OCI-LY1 (cell line): ENCODE measurements around the gene PDCD2.

Source experiments
- H2AFZ ChIP-seq: fragments of 200-600 bp; sonication (generic), shearing (Covaris generic); 2 replicates; pipeline ENCODE4 v1.6.0; 2014; ENCODE audit warnings: antibody characterized with exemption, mild to moderate bottlenecking, low read length
- H3F3A ChIP-seq: fragments of 200-600 bp; sonication (generic), shearing (Covaris generic); 2 replicates; pipeline ENCODE4 v1.6.0; 2014; ENCODE audit warnings: mild to moderate bottlenecking, antibody characterized with exemption, low read length, moderate library complexity; ENCODE audit not compliant: insufficient read depth
- H3K27ac ChIP-seq: fragments of 200-600 bp; sonication (generic); 2 replicates; pipeline ENCODE4 v1.5.1; 2014; ENCODE audit warnings: low read length, mixed run types, mild to moderate bottlenecking, low read depth; ENCODE audit not compliant: poor library complexity, severe bottlenecking
- H3K27me3 ChIP-seq: fragments of 200-600 bp; sonication (generic); 2 replicates; pipeline ENCODE4 v1.6.0; 2014; ENCODE audit warnings: antibody characterized with exemption, mild to moderate bottlenecking, low read length, moderate library complexity; ENCODE audit not compliant: insufficient read depth
- H3K36me3 ChIP-seq: fragments of 200-600 bp; sonication (generic); 2 replicates; pipeline ENCODE4 v1.6.1; 2014; ENCODE audit warnings: mild to moderate bottlenecking, antibody characterized with exemption, low read length, moderate library complexity, mixed read lengths; ENCODE audit not compliant: insufficient read depth
- H3K4me1 ChIP-seq: fragments of 200-600 bp; sonication (generic); 2 replicates; pipeline ENCODE4 v1.5.1; 2014; ENCODE audit warnings: mild to moderate bottlenecking, low read length, moderate library complexity; ENCODE audit not compliant: insufficient read depth, severe bottlenecking
- H3K4me2 ChIP-seq: fragments of 200-600 bp; sonication (generic), shearing (Covaris generic); 2 replicates; pipeline ENCODE4 v1.6.1; 2014; ENCODE audit warnings: low read length
- H3K4me3 ChIP-seq: fragments of 200-600 bp; sonication (generic); 2 replicates; pipeline ENCODE4 v1.5.1; 2014; ENCODE audit warnings: low read length, low read depth, mild to moderate bottlenecking, mixed read lengths; ENCODE audit not compliant: poor library complexity, severe bottlenecking
- H3K79me2 ChIP-seq: fragments of 200-600 bp; shearing (Covaris generic); 2 replicates; pipeline ENCODE4 v1.6.1; 2016; ENCODE audit warnings: mixed run types, low read length, mixed read lengths; ENCODE audit not compliant: insufficient read depth
- H3K9ac ChIP-seq: fragments of 200-600 bp; sonication (generic), shearing (Covaris generic); 2 replicates; pipeline ENCODE4 v1.6.1; 2014; ENCODE audit warnings: mild to moderate bottlenecking, low read length, mixed read lengths
- H3K9me2 ChIP-seq: fragments of 200-600 bp; sonication (generic), shearing (Covaris generic); 2 replicates; pipeline ENCODE4 v1.6.1; 2014; ENCODE audit warnings: low read depth, mild to moderate bottlenecking, low read length, mixed read lengths
- H3K9me3 ChIP-seq: fragments of 200-600 bp; shearing (Covaris generic); 2 replicates; pipeline ENCODE4 v1.6.1; 2014; ENCODE audit warnings: low read length, mixed read lengths
- H4K20me1 ChIP-seq: fragments of 200-600 bp; sonication (generic), shearing (Covaris generic); 2 replicates; pipeline ENCODE4 v1.6.0; 2016; ENCODE audit warnings: mild to moderate bottlenecking, low read length; ENCODE audit not compliant: insufficient read depth
- CTCF ChIP-seq: fragments of 200-600 bp; sonication (generic), shearing (Covaris generic); IDR thresholded peaks from 2 replicates; pipeline ENCODE4 v1.5.1; 2017; ENCODE audit warnings: mild to moderate bottlenecking, antibody characterized with exemption, low read length, moderate library complexity, mixed read lengths
- EZH2 ChIP-seq: fragments of 200-600 bp; sonication (generic), shearing (Covaris generic); IDR thresholded peaks from 2 replicates; pipeline ENCODE4 v1.8.0; 2017; ENCODE audit warnings: borderline replicate concordance, mixed run types, mild to moderate bottlenecking, antibody characterized with exemption, low read length, moderate library complexity, mixed read lengths

Gene PDCD2

DNA sequence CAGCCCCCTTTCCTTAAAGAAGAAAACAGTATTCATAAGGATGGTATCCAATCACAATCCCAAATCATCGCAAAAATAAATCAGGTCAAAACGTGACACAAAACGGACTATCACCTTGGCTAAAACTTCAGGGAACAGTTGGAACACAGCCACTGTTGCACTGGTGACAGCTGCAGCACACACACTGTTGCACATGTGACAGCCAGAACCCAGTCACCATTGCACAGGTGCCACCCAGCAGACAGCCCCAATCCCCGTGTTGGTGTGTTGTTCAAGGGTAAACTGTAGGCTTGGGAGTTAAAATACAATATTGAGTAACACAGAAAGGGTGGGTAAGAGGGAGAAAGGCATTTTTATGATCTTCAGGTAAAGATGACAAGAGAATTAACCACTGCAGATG, 47.1 kb downstream of the PDCD2 start:
- TF ChIP-seq CTCF (no peak), EZH2 (no peak)
- H3K9ac ChIP-seq: no peak overlapping the region
- H4K20me1 ChIP-seq: no peaks in the 10 kb centered on the region
- no peaks in the 10 kb centered on the region for H3F3A ChIP-seq
- H2AFZ ChIP-seq: no peak overlapping the region
- H3K9me3 ChIP-seq: no peaks in the 10 kb centered on the region
- H3K79me2 ChIP-seq: no peaks in the 10 kb centered on the region
- no peaks in the 10 kb centered on the region for H3K27me3 ChIP-seq
- peaks cover 96% of the 10 kb centered on the region for H3K36me3 ChIP-seq
- H3K4me1 ChIP-seq: no peaks in the 10 kb centered on the region
- no peak overlapping the region for H3K27ac ChIP-seq
- H3K4me2 ChIP-seq: no peak overlapping the region
- no peak overlapping the region for H3K4me3 ChIP-seq
- no peaks in the 10 kb centered on the region for H3K9me2 ChIP-seq

DNA sequence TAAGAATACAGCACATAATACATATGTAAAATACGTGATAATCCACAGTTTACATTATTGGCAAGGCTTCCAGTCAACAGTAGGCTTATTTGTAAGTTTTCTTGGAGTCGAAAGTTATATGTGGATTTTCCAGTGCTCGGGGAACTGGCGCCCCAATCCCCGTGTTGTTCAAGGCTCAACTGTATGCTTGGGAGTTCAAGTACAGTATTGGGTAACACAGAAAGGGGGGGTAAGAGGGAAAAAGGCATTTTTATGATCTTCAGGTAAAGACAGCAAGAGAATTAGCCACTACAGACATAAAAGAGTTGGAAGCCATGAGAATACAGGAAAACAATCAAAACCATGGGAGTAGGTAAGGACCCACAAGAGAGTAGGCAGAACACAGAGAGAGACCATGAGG, 47.8 kb downstream of the PDCD2 start:
- Histone ChIP-seq H3K4me1 (no peaks in the 10 kb centered on the region), H3K4me2 (no peak overlapping the region), H3K9ac (no peak overlapping the region), H3K79me2 (no peaks in the 10 kb centered on the region), H3K27me3 (no peaks in the 10 kb centered on the region), H3K9me2 (no peaks in the 10 kb centered on the region), H3F3A (no peaks in the 10 kb centered on the region), H3K36me3 (peaks cover 93% of the 10 kb centered on the region), H2AFZ (no peak overlapping the region), H4K20me1 (no peaks in the 10 kb centered on the region), H3K9me3 (no peaks in the 10 kb centered on the region), H3K27ac (no peak overlapping the region), H3K4me3 (no peak overlapping the region)
- TF ChIP-seq CTCF (no peak), EZH2 (no peak)

DNA sequence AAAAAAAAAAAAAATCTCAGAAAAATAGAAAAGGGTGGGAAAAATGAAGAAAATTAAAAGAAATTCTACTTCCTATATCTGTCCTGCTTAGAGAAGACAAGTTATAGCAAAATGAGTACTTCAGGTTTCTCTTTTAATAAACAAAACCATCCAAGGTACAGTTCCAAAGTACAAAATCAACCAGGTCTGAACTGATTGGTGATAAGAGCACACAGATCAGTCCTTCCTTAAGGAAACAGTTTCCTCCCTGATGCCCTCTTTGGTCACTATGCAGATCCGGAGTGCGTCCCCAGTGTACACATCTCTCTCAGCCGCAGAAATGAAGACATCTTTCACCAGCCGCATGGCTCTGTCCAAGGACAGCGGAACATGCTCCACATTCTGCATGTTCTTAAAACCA, 49.4 kb downstream of the PDCD2 start:
- Histone ChIP-seq H3K9me3 (no peaks in the 10 kb centered on the region), H3K27me3 (no peaks in the 10 kb centered on the region), H3K9me2 (no peaks in the 10 kb centered on the region), H3K4me3 (no peak overlapping the region), H4K20me1 (no peaks in the 10 kb centered on the region), H2AFZ (no peak overlapping the region), H3K9ac (no peak overlapping the region), H3K36me3 (peaks cover 77% of the 10 kb centered on the region), H3K4me1 (no peaks in the 10 kb centered on the region), H3K4me2 (no peak overlapping the region), H3F3A (no peaks in the 10 kb centered on the region), H3K79me2 (no peaks in the 10 kb centered on the region), H3K27ac (no peak overlapping the region)
- TF ChIP-seq CTCF (no peak), EZH2 (no peak)
